ENCODE results near the gene POLR3GL. TPM values are rescaled to one million over a fixed set of nuclear protein-coding genes. Genes with fewer than 3 reads are reported as not detected.

POLR3GL gene
- total RNA-seq, 2 donors from 2014 or later = 32.5 to 36.1 TPM

DNA sequence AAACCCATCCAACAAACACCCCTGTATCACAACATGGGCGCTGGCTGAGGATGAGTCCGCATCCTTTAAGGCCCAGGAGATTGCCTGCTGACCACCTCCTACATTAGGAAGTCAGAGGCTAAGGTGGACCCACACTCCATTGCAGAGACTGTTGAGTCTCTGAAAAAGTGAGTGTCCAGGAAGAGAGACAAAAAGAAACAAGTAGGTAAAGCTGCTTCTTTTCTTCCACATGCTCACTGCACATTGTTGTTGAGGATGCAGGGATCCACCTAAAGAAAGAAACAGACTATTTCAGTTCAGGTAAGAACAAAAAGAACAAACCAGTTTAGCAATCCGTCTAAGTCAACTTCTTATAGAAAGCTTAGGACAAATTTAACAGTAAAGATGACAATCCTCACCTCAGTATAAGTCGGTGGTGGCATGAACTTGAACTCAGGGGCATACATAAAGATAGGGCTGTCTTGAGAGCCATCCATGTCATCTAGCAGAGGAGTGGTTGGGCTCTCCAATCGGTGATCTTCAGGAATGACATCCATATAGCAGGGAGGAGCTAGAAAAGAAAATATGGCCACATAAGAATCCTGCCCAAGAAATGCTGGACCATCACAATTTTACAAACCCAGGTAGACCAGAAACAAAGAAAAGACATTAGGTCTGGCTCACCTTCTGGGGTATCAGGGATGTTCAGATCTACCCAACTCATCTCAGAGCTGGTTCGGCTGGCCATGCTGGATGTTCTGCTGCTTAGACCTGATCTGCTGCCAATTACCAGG is 29.3 kb downstream of the POLR3GL start:
- no peaks in the 10 kb centered on the region for H3K9me3 Mint-ChIP-seq
- peaks cover 28 to 37% of the 10 kb centered on the region in 2 donors for H3K36me3 Mint-ChIP-seq (ENCODE audit: insufficient read depth in 2 of 2)

DNA sequence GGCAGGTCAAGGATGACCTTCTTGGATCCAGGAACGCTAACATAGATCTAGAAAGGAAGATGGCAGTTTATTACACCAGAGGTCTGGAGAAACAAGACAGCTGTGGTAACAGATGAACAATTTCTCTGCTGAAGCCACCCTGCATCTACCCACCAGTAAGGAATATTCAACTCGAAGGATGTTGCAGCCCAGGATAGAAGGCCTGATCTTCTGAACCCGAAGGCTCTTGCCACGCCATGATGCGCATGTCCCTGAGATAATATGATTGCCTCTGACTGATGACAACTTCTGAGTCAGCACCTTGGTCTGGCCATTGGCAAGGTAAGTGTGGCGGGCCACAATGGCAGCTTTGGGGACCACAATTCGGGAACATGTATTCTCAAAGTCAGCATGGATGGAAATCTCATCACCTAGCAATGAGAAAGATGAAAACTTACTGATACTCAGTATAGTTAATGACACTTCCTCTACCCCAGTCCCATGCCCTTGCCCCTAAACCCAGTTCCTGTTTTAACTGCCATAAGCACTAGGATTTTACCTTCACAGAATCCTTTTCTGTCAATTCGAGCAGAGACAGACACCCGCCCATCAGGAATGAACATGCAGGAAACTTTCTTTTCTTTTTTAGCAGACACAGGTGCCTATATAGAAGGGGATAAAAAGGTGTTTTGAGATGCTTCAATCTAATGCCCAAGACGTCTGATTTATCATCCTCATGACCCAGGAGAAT is 30.1 kb downstream of the POLR3GL start:
- DNase-seq (peak; percentile 49 to 57), ATAC-seq (replicated peaks in 1 of 2) (peak; percentile 28 to 34)
- Mint-ChIP-seq H3K27ac (peak overlapping the region; percentile 99), H3K4me1 (ENCODE audit: low read depth) (peaks cover 81% of the 10 kb centered on the region), H3K27me3 (ENCODE audit: low read depth) (no peaks in the 10 kb centered on the region), H3K9me3 (no peaks in the 10 kb centered on the region), H3K4me3 (peak overlapping the region; percentile 100), H3K36me3 (ENCODE audit: insufficient read depth in 2 of 2) (peaks cover 28 to 37% of the 10 kb centered on the region in 2 donors)

More for the DNA sequence above, 29.3 kb downstream of the POLR3GL start:
- H3K4me1 Mint-ChIP-seq (ENCODE audit: low read depth) = peaks cover 75% of the 10 kb centered on the region
- peak overlapping the region; percentile 99 for H3K27ac Mint-ChIP-seq
- H3K27me3 Mint-ChIP-seq (ENCODE audit: low read depth) = no peaks in the 10 kb centered on the region
- peak overlapping the region; percentile 100 for H3K4me3 Mint-ChIP-seq
- ATAC-seq (replicated peaks in 1 of 2) (no peak), DNase-seq (no peak)

DNA sequence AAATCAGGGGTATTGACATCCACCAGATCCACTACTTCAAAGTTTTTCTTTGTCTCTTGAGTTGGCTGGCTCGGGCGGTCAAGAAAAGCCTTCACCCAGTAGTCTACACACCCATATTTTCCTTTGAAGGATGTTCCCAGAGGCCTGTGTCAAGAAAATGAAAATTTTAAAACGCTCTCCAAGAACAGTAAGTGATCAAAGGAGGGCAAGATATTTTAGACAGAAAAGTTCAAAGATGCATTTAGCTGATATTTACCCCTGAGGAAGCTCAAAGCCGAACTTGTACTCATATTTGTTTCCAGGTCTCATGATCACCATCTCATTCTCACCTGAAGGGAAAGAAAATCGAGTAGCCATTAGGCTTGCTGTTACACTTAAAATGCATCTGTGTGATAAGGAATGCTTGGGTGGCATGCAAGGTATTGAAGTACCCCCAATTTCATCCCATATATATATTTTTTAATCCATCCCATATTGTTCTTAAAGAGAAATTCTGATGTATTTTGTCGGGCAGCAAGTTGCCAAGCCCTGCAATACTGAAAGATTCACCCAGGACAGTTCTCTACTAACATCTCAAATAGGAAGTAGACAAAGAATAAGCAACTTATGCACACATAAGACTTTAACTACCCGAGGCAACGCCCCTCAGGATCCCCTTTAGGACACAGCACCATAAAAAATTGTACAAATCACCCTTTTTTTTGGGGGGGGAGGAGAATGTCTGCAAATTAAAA is 30.8 kb downstream of the POLR3GL start:
- Mint-ChIP-seq H3K4me3 (peak overlapping the region; percentile 100), H3K27me3 (ENCODE audit: low read depth) (no peaks in the 10 kb centered on the region), H3K4me1 (ENCODE audit: low read depth) (peaks cover 84% of the 10 kb centered on the region), H3K36me3 (ENCODE audit: insufficient read depth in 2 of 2) (peaks cover 28 to 37% of the 10 kb centered on the region in 2 donors), H3K27ac (peak overlapping the region; percentile 99), H3K9me3 (no peaks in the 10 kb centered on the region)
- ATAC-seq (replicated peaks in 1 of 2) (no peak), DNase-seq (no peak)

DNA sequence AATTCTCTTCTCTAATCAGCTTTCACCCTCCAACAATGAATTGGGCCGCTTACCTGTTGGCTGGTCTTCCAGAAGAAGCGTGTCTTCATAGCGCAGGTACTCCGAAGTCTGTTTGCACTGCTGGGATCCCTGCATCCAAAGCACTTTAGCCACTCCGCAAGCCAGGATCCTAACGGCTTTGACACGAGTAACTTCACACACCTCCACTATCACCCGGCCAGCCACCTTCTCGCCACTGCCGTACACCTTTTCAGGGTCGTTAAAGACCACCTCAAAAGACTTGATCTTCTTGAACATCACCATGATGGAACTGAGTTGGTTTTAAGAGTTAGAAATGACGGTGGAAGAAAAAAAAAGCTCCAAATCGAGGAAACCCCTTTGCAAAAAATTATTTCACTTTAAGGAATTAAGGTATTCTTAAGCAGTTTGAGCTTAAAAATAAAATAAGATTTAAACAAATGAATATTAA is 31.5 kb downstream of the POLR3GL start:
- Mint-ChIP-seq H3K4me3 (peak overlapping the region; percentile 100), H3K4me1 (ENCODE audit: low read depth) (peaks cover 80% of the 10 kb centered on the region), H3K27ac (peak overlapping the region; percentile 99), H3K27me3 (ENCODE audit: low read depth) (no peaks in the 10 kb centered on the region), H3K36me3 (ENCODE audit: insufficient read depth in 2 of 2) (peaks cover 28 to 37% of the 10 kb centered on the region in 2 donors), H3K9me3 (no peaks in the 10 kb centered on the region)
- DNase-seq (no peak), ATAC-seq (replicated peaks in 1 of 2) (no peak)

DNA sequence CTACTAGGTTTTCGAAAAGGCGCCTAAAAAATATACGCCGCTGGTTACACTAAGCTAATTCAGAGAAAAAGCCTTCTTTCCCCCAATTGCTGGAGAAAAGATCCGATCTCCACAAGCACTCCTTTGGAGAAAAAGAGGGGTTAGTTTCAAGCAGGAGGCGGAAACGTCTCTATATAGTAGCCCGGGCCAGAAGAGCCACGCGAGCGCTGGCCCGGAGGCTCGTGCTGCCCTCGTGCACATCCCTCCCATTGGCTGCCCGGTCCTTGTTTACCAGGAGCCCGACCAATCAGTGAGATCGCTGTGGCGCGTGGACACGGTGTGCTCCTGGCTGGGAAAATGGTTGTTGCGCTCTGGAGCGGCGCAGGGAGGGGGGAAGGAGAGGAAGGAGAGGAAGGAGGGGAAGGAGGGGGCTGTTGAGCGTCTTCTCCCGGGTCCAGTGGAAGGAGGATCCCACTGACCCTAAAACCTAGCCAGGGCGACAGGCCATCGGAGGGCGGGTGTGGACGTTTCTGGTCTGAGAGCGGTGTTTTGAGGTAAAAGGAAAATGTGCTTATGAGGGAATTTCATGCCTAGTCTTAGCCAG is 32.0 kb downstream of the POLR3GL start, which contains the start of gene TXNIP:
TSS of gene TXNIP (minus strand) at position 147 of the 583 bp plus-strand sequence. CDS start 313 bp downstream, outside the sequence.
- peak within 1 kb of the TSS; percentile 99 for H3K27ac Mint-ChIP-seq
- DNase-seq = peak; percentile 92 to 93
- H3K27me3 Mint-ChIP-seq (ENCODE audit: low read depth) = no peaks in the 10 kb centered on the region
- peak within 1 kb of the TSS; percentile 100 for H3K4me3 Mint-ChIP-seq
- H3K9me3 Mint-ChIP-seq = no peaks in the 10 kb centered on the region
- H3K36me3 Mint-ChIP-seq (ENCODE audit: insufficient read depth in 2 of 2) = peaks cover 28 to 37% of the 10 kb centered on the region in 2 donors
- peaks cover 82% of the 10 kb centered on the region for H3K4me1 Mint-ChIP-seq (ENCODE audit: low read depth)
- ATAC-seq (replicated peaks in 1 of 2) = peak; percentile 94 to 97

DNA sequence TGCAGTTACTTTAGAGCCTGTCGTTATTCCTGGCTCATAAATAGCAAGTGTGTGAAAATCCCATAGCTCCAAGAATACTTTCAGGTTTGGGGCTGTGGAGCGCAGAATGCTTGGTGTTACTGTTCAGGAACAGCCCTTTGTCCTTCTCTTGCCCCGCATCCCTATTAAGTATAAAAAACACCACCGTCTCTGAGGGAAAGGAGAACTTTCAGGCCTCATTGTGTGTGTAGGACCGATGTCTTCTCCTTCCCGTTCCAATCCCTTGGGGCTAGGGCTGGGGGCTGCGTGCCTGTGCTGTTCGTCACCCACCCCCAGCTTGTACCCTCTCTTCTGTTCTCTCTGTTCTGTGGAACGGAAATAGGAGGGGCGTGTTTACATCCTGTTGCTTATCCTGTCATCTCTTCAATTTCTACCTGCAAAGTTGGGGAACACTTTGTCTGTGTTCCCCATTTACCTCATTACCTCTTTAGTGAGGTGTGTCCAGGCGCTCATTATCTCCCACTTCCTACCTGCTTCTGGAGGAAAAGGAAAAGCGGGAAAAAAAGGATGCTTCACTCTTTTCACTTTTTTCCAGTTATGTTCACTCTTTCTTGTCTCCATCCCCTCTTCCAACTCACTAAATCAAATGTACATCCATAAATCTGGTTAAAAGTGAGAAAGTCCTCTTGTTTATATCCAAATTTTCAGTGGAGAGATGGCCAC is 32.7 kb downstream of the POLR3GL start:
- peak; percentile 64 to 70 for ATAC-seq (replicated peaks in 1 of 2)
- peak overlapping the region; percentile 99 for H3K27ac Mint-ChIP-seq
- DNase-seq = peak; percentile 60 to 62
- H3K27me3 Mint-ChIP-seq (ENCODE audit: low read depth) = no peaks in the 10 kb centered on the region
- H3K4me3 Mint-ChIP-seq = peak overlapping the region; percentile 100
- H3K9me3 Mint-ChIP-seq = no peaks in the 10 kb centered on the region
- peaks cover 82% of the 10 kb centered on the region for H3K4me1 Mint-ChIP-seq (ENCODE audit: low read depth)
- H3K36me3 Mint-ChIP-seq (ENCODE audit: insufficient read depth in 2 of 2) = peaks cover 28 to 35% of the 10 kb centered on the region in 2 donors

DNA sequence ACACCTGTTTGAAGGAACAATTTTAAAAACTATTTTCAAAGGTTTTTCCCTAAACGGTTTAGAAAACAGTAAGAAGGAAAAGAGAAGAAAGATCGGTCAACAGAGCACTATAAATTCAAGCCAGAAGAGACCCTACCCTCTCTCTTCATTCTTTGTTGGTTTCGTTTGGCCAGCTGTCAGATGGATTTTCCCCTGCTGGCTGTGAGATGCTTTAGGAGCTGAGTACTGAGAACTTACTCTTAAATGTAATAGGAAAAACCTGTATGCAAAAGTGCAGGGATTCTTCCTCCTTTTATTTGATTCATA is 33.2 kb downstream of the POLR3GL start:
- Mint-ChIP-seq H3K36me3 (ENCODE audit: insufficient read depth in 2 of 2) (peaks cover 28 to 31% of the 10 kb centered on the region in 2 donors), H3K27me3 (ENCODE audit: low read depth) (no peaks in the 10 kb centered on the region), H3K4me3 (peak overlapping the region; percentile 100), H3K4me1 (ENCODE audit: low read depth) (peaks cover 78% of the 10 kb centered on the region), H3K27ac (peak overlapping the region; percentile 99), H3K9me3 (no peaks in the 10 kb centered on the region)
- ATAC-seq (replicated peaks in 1 of 2) (no peak), DNase-seq (no peak)

DNA sequence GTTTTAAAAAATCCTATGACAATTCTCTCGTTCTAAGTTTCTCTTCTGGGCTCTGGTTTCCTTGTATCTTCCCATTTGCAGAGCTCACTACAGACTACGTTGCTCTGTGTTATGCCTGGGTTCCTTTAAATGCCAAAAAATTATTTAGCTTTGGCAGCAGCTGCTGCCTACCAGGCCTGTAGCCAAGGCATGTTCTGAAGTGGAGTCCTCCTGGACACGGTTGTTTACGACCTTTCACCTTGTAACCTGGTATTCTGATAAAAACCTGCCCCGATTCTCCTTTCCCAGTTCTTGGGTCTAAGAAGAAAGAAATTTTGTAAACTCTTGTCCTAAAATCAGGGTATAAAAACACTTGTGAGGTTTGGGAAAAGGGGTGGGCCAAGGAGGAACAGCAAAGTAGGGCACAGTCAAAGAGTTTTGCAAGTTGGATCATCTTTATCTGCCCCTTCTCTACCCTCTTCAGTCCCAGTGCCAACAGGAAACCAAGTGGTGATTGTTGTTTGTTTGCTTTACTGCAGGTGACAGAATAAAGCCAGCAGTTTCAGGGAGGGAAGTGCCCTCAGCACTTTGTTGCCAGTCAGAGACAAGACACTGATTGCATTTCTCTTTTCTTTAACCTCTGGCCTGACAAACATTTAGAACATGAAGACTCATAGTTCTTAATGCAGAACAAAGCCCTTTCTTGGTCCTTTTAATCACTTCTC is 35.0 kb downstream of the POLR3GL start:
- Mint-ChIP-seq H3K36me3 (ENCODE audit: insufficient read depth in 2 of 2) (peaks cover 13 to 17% of the 10 kb centered on the region in 2 donors), H3K4me3 (peak overlapping the region; percentile 100), H3K4me1 (ENCODE audit: low read depth) (peaks cover 72% of the 10 kb centered on the region), H3K9me3 (no peaks in the 10 kb centered on the region), H3K27ac (peak overlapping the region; percentile 99), H3K27me3 (ENCODE audit: low read depth) (no peaks in the 10 kb centered on the region)
- DNase-seq (no peak), ATAC-seq (replicated peaks in 1 of 2) (no peak)

DNA sequence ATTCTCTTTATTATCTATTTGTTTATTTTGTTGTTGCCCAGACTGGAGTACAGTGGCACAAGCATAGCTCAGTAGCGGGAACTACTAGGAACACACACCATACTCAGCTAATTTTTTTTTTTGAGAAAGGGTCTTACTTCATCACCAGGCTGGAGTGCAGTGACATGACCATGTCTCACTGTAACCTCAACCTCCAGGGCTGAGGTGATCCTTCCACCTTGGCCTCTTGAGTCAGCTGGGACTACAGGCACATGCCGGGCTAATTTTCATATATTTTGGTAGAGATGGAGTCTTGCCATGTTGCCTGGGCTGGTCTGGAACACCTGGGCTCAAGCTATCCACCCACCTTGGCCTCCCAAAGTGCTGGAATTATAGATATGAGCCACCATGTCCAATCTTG is 37.2 kb downstream of the POLR3GL start:
- Mint-ChIP-seq H3K27me3 (ENCODE audit: low read depth) (no peaks in the 10 kb centered on the region), H3K4me3 (peak overlapping the region in 1 of 2 donors; percentile 16), H3K27ac (peak overlapping the region; percentile 93), H3K36me3 (ENCODE audit: insufficient read depth in 2 of 2) (no peaks in the 10 kb centered on the region), H3K9me3 (no peaks in the 10 kb centered on the region), H3K4me1 (ENCODE audit: low read depth) (peaks cover 85% of the 10 kb centered on the region)
- no peak for DNase-seq
- ATAC-seq (replicated peaks in 1 of 2) = no peak

DNA sequence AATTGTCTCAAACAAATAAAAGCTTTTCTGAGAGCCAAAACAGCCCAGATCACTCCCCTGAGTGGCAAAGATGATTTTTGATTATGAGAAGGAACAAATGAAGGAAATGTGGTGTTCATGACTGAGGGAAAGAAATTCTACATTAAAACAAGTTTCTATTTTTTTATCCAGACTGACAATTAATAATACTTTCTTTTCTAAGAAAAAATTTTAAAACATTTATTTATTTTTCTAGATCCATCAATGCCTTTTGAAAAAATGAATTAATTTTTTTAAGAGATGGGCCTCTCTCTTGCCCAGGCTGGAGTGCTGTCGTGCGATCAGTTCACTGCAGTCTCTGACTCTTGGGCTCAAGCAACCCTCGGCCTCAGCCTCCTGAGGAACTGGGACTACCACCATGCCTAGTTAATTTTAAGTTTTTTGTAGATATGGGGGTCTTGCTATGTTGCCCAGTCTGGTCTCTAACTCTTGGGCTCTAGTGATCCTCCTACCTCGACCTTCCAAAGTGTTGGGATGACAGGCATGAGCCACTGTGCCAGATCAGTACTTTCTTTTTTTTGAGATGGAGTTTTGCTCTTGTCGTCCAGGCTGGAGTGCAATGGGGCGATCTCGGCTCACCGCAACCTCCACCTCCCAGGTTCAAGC is 43.1 kb downstream of the POLR3GL start:
- DNase-seq (no peak), ATAC-seq (replicated peaks in 1 of 2) (no peak)
- Mint-ChIP-seq H3K4me1 (ENCODE audit: low read depth) (peaks cover 49% of the 10 kb centered on the region), H3K9me3 (no peaks in the 10 kb centered on the region), H3K4me3 (peak overlapping the region; percentile 60 to 84), H3K27me3 (ENCODE audit: low read depth) (no peaks in the 10 kb centered on the region), H3K36me3 (ENCODE audit: insufficient read depth in 2 of 2) (no peaks in the 10 kb centered on the region), H3K27ac (peak overlapping the region; percentile 99)

DNA sequence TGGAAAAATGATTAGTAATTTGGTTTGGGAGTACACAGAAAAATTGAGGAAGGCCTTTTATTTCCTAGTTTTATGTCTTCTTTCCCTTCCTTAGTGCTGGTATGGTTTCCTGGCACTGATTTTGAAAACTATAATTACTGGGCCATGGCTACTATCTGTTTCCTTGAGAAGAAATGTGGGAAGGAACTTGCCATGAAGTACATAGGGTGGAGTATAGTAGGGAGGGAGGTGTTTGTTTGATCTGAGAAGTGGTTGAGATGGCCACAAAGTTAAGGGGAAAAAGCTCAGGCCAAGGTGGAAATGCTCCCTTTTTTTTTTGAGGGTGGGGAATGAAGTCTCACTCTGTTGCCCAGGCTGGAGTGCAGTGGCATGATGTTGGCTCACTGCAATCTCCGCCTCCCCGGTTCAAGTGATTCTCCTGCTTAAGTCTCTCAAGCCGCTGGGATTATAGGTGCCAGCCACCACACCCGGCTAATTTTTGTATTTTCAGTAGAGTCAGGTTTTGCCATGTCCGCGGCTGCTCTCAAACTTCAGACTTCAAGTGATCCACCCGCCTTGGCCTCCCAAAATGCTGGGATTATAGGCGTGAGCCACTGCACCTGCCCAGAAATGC is 45.7 kb downstream of the POLR3GL start:
- Mint-ChIP-seq H3K36me3 (ENCODE audit: insufficient read depth in 2 of 2) (no peaks in the 10 kb centered on the region), H3K9me3 (no peaks in the 10 kb centered on the region), H3K4me1 (ENCODE audit: low read depth) (peaks cover 39% of the 10 kb centered on the region), H3K27me3 (ENCODE audit: low read depth) (no peaks in the 10 kb centered on the region), H3K4me3 (no peak overlapping the region), H3K27ac (peak overlapping the region; percentile 42)
- no peak for DNase-seq
- ATAC-seq (replicated peaks in 1 of 2) = no peak

All from activated T-cell treated with anti-CD3 and anti-CD28 coated beads, Interleukin-2, amount 50 U/mL, for 72 hours (primary cell).